ENCODE results near the gene CTNNBL1.

- TF ChIP-seq ESRRA (CRISPR knock-in tag; IDR thresholded peaks at IDR 0.05; ENCODE audit: borderline replicate concordance): no peak
- no peak for TF ChIP-seq ZNF121 (CRISPR knock-in tag; IDR thresholded peaks at IDR 0.05)
- no peak for TF ChIP-seq USF2 (CRISPR knock-in tag; IDR thresholded peaks at IDR 0.05)
- no peak for TF ChIP-seq SP1 (CRISPR knock-in tag; conservative IDR thresholded peaks at IDR 0.05)
- no peak for TF ChIP-seq CREB1 (CRISPR knock-in tag; IDR thresholded peaks at IDR 0.05)
- TF ChIP-seq ZNF425 (CRISPR knock-in tag; conservative IDR thresholded peaks at IDR 0.05): no peak
- TF ChIP-seq FOXP1 (CRISPR knock-in tag; IDR thresholded peaks at IDR 0.05; ENCODE audit: borderline replicate concordance): no peak
- TF ChIP-seq TEAD4 (CRISPR knock-in tag; IDR thresholded peaks at IDR 0.05): no peak
Measured at GRCh38 chr20:37853823-37854375, 160.1 kb downstream of the CTNNBL1 start.
